ENCODE measurements around the gene ERBB4. TPM values are rescaled to one million over a fixed set of nuclear protein-coding genes. Genes with fewer than 3 reads are reported as not detected.

The ERBB4 gene
- total and polyA plus RNA-seq, 10 of the 15 experiments (the other 5 are each of a cell fraction or from before 2014, with no cell fraction given), result under 0.01 to 0.23 (median 0.01) TPM; not detected in 4

DNA sequence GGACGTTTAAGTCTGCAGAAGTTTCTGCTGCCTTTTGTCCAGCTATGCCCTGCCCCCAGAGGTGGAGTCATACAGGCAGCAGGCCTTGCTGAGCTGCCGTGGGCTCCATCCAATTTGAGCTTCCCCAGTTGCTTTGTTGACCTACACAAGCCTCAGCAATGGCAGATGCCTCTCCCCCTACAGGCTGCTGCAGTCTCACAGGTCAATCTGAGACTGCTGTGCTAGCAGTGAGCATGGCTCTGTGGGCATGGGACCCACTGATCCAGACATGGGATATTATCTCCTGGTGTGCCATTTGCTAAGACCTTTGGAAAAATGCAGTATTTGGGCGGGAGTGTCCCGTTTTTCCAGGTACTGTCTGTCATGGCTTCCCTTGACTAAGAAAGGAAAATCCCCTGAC is 726.0 kb downstream of the ERBB4 start:
- no TSS peak for BruUV-seq (replicated peaks)
- H3K4me3 ChIP-seq, result no peak overlapping the region
- no peaks in the 10 kb centered on the region for H4K20me1 ChIP-seq (ENCODE audit: control insufficient read depth, insufficient read depth)
- H3K4me1 ChIP-seq (ENCODE audit: control insufficient read depth, insufficient read depth, low read length), result no peaks in the 10 kb centered on the region
- CTCF ChIA-PET, result no interaction called here
- WGBS (ENCODE audit: insufficient coverage, insufficient replicate concordance, low lambda C conversion rate, missing lambda C conversion rate), result 2% methylated on average over 4 of the region's 4 CpGs
- H3K36me3 ChIP-seq (ENCODE audit: control insufficient read depth in 2 of 2, insufficient read depth in 2 of 2, low read length in 1 of 2), result no peaks in the 10 kb centered on the region
- POLR2A ChIA-PET, result no interaction called here
- intact Hi-C loops (cut with micrococcal nuclease; ENCODE audit: unreplicated experiment) (no loop called here), in situ Hi-C loops (cut with MboI) (no loop called here)
- H3K4me2 ChIP-seq (ENCODE audit: control insufficient read depth, insufficient read depth), result no peak overlapping the region
- FAIRE-seq, result no peak
- H3K79me2 ChIP-seq (ENCODE audit: control insufficient read depth, insufficient read depth, low read length), result no peaks in the 10 kb centered on the region
- H3K9ac ChIP-seq (ENCODE audit: control insufficient read depth, insufficient read depth, low read length), result no peak overlapping the region
- no peak for ATAC-seq
- DNase-seq (ENCODE audit: low read depth, low spot score), result no peak
- RAD21 ChIA-PET (ENCODE audit: unreplicated experiment), result no interaction called here
- no peaks in the 10 kb centered on the region for H3K27me3 ChIP-seq (replicated peaks in 1 of 2; ENCODE audit: control insufficient read depth in 2 of 2, insufficient read depth in 2 of 2, low read length in 1 of 2)
- no peak for TF ChIP-seq RB1 (IDR thresholded peaks at IDR 0.05; ENCODE audit: borderline replicate concordance)
- H2AFZ ChIP-seq (ENCODE audit: control insufficient read depth, low read depth, low read length), result no peak overlapping the region
- H3K27ac ChIP-seq (ENCODE audit: control insufficient read depth, insufficient read depth), result no peak overlapping the region
- SMC1A ChIA-PET (ENCODE audit: uncharacterized antibody, unreplicated experiment), result no interaction called here
- H3K9me3 ChIP-seq (replicated peaks; ENCODE audit: control insufficient read depth, insufficient read depth, low read length), result no peaks in the 10 kb centered on the region

DNA sequence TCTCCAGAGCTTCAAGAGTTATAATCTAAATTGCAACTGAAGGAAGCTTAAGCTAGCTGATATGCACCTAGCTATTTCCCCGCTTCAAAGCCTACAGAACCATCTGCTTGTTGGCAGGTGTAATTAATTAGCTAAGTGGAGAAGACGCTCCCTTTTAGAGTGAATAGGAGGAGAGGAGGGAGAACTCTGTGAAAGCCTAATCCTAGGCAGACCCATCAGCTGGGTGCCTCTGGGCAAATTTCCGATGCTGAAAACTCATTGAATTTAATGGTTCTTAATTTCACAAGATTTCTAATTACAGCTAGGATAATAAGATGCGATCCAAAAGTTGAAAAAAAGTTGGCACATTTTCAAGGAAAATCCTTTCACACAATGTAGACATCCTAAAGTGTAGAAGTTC is 735.9 kb downstream of the ERBB4 start:
- ChIA-PET SMC1A (ENCODE audit: uncharacterized antibody, unreplicated experiment) (interaction anchor here (0.6 kb wide), 1 partner anchor 21 kb away, joined by 3 read pairs; no protein-coding TSS in a partner anchor), RAD21 (ENCODE audit: unreplicated experiment) (no interaction called here), CTCF (interaction anchor here (0.6 to 0.7 kb wide), 2 partner anchors 56 to 516 kb away, joined by 4 to 5 read pairs; no protein-coding TSS in a partner anchor), POLR2A (no interaction called here)
- no TSS peak for BruUV-seq (replicated peaks)
- H3K4me2 ChIP-seq (ENCODE audit: control insufficient read depth, insufficient read depth), result no peak overlapping the region
- in situ Hi-C loops (cut with MboI), result no loop called here
- H3K9ac ChIP-seq (ENCODE audit: control insufficient read depth, insufficient read depth, low read length), result no peak overlapping the region
- FAIRE-seq (no peak), ATAC-seq (no peak), DNase-seq (ENCODE audit: low read depth, low spot score) (no peak)
- no peaks in the 10 kb centered on the region for H3K4me1 ChIP-seq (ENCODE audit: control insufficient read depth, insufficient read depth, low read length)
- no peak overlapping the region for H3K4me3 ChIP-seq
- 43% methylated on average over 4 of the region's 4 CpGs for WGBS (ENCODE audit: insufficient coverage, insufficient replicate concordance, low lambda C conversion rate, missing lambda C conversion rate)
- no peaks in the 10 kb centered on the region for H4K20me1 ChIP-seq (ENCODE audit: control insufficient read depth, insufficient read depth)
- H3K36me3 ChIP-seq (ENCODE audit: control insufficient read depth in 2 of 2, insufficient read depth in 2 of 2, low read length in 1 of 2), result no peaks in the 10 kb centered on the region
- intact Hi-C loops (cut with micrococcal nuclease; ENCODE audit: unreplicated experiment), result no loop called here
- no peaks in the 10 kb centered on the region for H3K9me3 ChIP-seq (replicated peaks; ENCODE audit: control insufficient read depth, insufficient read depth, low read length)
- no peak overlapping the region for H3K27ac ChIP-seq (ENCODE audit: control insufficient read depth, insufficient read depth)
- no peak overlapping the region for H2AFZ ChIP-seq (ENCODE audit: control insufficient read depth, low read depth, low read length)
- no peaks in the 10 kb centered on the region for H3K79me2 ChIP-seq (ENCODE audit: control insufficient read depth, insufficient read depth, low read length)
- no peaks in the 10 kb centered on the region for H3K27me3 ChIP-seq (replicated peaks in 1 of 2; ENCODE audit: control insufficient read depth in 2 of 2, insufficient read depth in 2 of 2, low read length in 1 of 2)
- TF ChIP-seq TCF3 (IDR thresholded peaks at IDR 0.05; ENCODE audit: borderline replicate concordance, insufficient read depth, low read depth, low read length), result no peak
- TF ChIP-seq MTA2 (IDR thresholded peaks at IDR 0.05; ENCODE audit: low read depth), result no peak
- no peak for TF ChIP-seq JUNB (IDR thresholded peaks at IDR 0.05)
- no peak for TF ChIP-seq PAX5 (IDR thresholded peaks at IDR 0.05; ENCODE audit: borderline replicate concordance, low read depth, low read length)
- no peak for TF ChIP-seq RAD21 (IDR thresholded peaks at IDR 0.05; ENCODE audit: insufficient read depth, low read depth, low read length)
- TF ChIP-seq IKZF2 (IDR thresholded peaks at IDR 0.05), result no peak
- TF ChIP-seq KDM1A (IDR thresholded peaks at IDR 0.05; ENCODE audit: borderline replicate concordance), result no peak
- no peak for TF ChIP-seq RFX5 (IDR thresholded peaks at IDR 0.05; ENCODE audit: low read depth, low read length)
- no peak for TF ChIP-seq CBX5 (IDR thresholded peaks at IDR 0.05; ENCODE audit: low read depth)
- TF ChIP-seq MAX (IDR thresholded peaks at IDR 0.05; ENCODE audit: low read depth, low read length), result no peak
- TF ChIP-seq, protein P1, sequence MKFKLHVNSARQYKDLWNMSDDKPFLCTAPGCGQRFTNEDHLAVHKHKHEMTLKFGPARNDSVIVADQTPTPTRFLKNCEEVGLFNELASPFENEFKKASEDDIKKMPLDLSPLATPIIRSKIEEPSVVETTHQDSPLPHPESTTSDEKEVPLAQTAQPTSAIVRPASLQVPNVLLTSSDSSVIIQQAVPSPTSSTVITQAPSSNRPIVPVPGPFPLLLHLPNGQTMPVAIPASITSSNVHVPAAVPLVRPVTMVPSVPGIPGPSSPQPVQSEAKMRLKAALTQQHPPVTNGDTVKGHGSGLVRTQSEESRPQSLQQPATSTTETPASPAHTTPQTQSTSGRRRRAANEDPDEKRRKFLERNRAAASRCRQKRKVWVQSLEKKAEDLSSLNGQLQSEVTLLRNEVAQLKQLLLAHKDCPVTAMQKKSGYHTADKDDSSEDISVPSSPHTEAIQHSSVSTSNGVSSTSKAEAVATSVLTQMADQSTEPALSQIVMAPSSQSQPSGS (IDR thresholded peaks at IDR 0.05; ENCODE audit: low read length), result no peak
- TF ChIP-seq SUPT20H (IDR thresholded peaks at IDR 0.05; ENCODE audit: borderline replicate concordance, control insufficient read depth, low read depth, low read length), result no peak
- TF ChIP-seq HSF1 (IDR thresholded peaks at IDR 0.05; ENCODE audit: low read depth, low read length), result no peak
- no peak for TF ChIP-seq CEBPB (IDR thresholded peaks at IDR 0.05; ENCODE audit: borderline replicate concordance in 1 of 2, low read depth in 2 of 2, low read length in 2 of 2)
- TF ChIP-seq HDAC6 (IDR thresholded peaks at IDR 0.05; ENCODE audit: unreplicated experiment), result no peak
- no peak for TF ChIP-seq CBFB (IDR thresholded peaks at IDR 0.05; ENCODE audit: low read depth)
